SU-DHL-6 (cell line): ENCODE data around the gene COPS9.

Source experiments
- H2AFZ ChIP-seq: fragments of 200-600 bp; sonication (generic); 2 replicates; pipeline ENCODE4 v1.6.1; 2014; ENCODE audit warnings: low read depth, mild to moderate bottlenecking, moderate library complexity, mixed read lengths, antibody characterized with exemption, low read length; ENCODE audit not compliant: severe bottlenecking
- H3F3A ChIP-seq: fragments of 200-600 bp; shearing (Covaris generic); 2 replicates; pipeline ENCODE4 v1.6.0; 2016; ENCODE audit warnings: antibody characterized with exemption, mild to moderate bottlenecking; ENCODE audit not compliant: insufficient read depth
- H3K27ac ChIP-seq: fragments of 200-600 bp; sonication (generic); 2 replicates; pipeline ENCODE4 v1.5.1; 2016; ENCODE audit warnings: low read depth, mild to moderate bottlenecking, low read length, moderate library complexity, mixed read lengths
- H3K27me3 ChIP-seq: fragments of 200-600 bp; sonication (generic), shearing (Covaris generic); 2 replicates; pipeline ENCODE4 v1.6.0; 2014; ENCODE audit warnings: mild to moderate bottlenecking, low read length
- H3K36me3 ChIP-seq: fragments of 200-600 bp; sonication (generic); 2 replicates; pipeline ENCODE4 v1.6.1; 2014; ENCODE audit warnings: mild to moderate bottlenecking, low read length, mixed read lengths
- H3K4me2 ChIP-seq: fragments of 300-600, 200-600 bp; shearing (Covaris generic), sonication (generic); 2 replicates; pipeline ENCODE4 v1.6.0; 2014; ENCODE audit warnings: low read length, low read depth, mild to moderate bottlenecking; ENCODE audit not compliant: poor library complexity, severe bottlenecking
- H3K4me3 ChIP-seq: fragments of 200-600 bp; sonication (generic); 2 replicates; pipeline ENCODE4 v1.5.1; 2014; ENCODE audit warnings: antibody characterized with exemption, low read length, mild to moderate bottlenecking, mixed read lengths; ENCODE audit not compliant: insufficient read depth, poor library complexity, severe bottlenecking
- H3K79me2 ChIP-seq: fragments of 200-600 bp; sonication (generic); 2 replicates; pipeline ENCODE4 v1.6.1; 2014; ENCODE audit warnings: mild to moderate bottlenecking, low read length, moderate library complexity; ENCODE audit not compliant: insufficient read depth
- H3K9ac ChIP-seq: fragments of 200-600 bp; sonication (generic); 2 replicates; pipeline ENCODE4 v1.7.0; 2014; ENCODE audit warnings: mild to moderate bottlenecking, low read length
- H3K9me2 ChIP-seq: fragments of 200-600 bp; sonication (generic); replicated peaks from 2 replicates; pipeline ENCODE4 v1.6.1; 2014; ENCODE audit warnings: low read length; ENCODE audit not compliant: insufficient read depth
- H3K9me3 ChIP-seq: fragments of 200-600 bp; sonication (generic); 2 replicates; pipeline ENCODE4 v1.6.1; 2014; ENCODE audit warnings: low read length, mixed read lengths; ENCODE audit not compliant: insufficient read depth
- H4K20me1 ChIP-seq: fragments of 200-600 bp; sonication (generic); 2 replicates; pipeline ENCODE4 v1.6.1; 2014; ENCODE audit warnings: low read depth, mild to moderate bottlenecking, antibody characterized with exemption, low read length, moderate library complexity, mixed read lengths
- EZH2phosphoT487 ChIP-seq: fragments of 200-600 bp; sonication (generic), shearing (Covaris generic); conservative IDR thresholded peaks from 2 replicates; pipeline ENCODE4 v1.6.1; 2018; ENCODE audit warnings: mild to moderate bottlenecking, antibody characterized with exemption, low read length, moderate library complexity, mixed read lengths
- TF ChIP-seq, protein P1 (sequence below): fragments of 200-600 bp; sonication (generic); IDR thresholded peaks from one replicate; pipeline ENCODE4 v1.5.1; 2017; ENCODE audit warnings: antibody characterized with exemption, mild to moderate bottlenecking, low read length, moderate library complexity; ENCODE audit not compliant: insufficient read depth, poor library complexity, severe bottlenecking

Gene COPS9

GRCh38 chr2:240132651-240132980, 3.5 kb downstream of the COPS9 start:
- Histone ChIP-seq H3F3A (no peaks in the 10 kb centered on the region), H2AFZ (no peak overlapping the region), H3K4me2 (no peak overlapping the region), H3K36me3 (no peaks in the 10 kb centered on the region), H4K20me1 (no peaks in the 10 kb centered on the region), H3K4me3 (no peak overlapping the region), H3K27me3 (no peaks in the 10 kb centered on the region), H3K79me2 (peaks cover 19% of the 10 kb centered on the region), H3K9me2 (no peaks in the 10 kb centered on the region), H3K27ac (no peak overlapping the region), H3K9ac (no peak overlapping the region), H3K9me3 (no peaks in the 10 kb centered on the region)
- no peak for TF ChIP-seq EZH2phosphoT487
- TF ChIP-seq, protein P1, sequence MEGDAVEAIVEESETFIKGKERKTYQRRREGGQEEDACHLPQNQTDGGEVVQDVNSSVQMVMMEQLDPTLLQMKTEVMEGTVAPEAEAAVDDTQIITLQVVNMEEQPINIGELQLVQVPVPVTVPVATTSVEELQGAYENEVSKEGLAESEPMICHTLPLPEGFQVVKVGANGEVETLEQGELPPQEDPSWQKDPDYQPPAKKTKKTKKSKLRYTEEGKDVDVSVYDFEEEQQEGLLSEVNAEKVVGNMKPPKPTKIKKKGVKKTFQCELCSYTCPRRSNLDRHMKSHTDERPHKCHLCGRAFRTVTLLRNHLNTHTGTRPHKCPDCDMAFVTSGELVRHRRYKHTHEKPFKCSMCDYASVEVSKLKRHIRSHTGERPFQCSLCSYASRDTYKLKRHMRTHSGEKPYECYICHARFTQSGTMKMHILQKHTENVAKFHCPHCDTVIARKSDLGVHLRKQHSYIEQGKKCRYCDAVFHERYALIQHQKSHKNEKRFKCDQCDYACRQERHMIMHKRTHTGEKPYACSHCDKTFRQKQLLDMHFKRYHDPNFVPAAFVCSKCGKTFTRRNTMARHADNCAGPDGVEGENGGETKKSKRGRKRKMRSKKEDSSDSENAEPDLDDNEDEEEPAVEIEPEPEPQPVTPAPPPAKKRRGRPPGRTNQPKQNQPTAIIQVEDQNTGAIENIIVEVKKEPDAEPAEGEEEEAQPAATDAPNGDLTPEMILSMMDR = no peak

GRCh38 chr2:240131941-240132650, 4.0 kb downstream of the COPS9 start:
- Histone ChIP-seq H4K20me1 (no peaks in the 10 kb centered on the region), H3K27ac (no peak overlapping the region), H3K9me3 (no peaks in the 10 kb centered on the region), H3K9ac (no peak overlapping the region), H2AFZ (no peak overlapping the region), H3K36me3 (no peaks in the 10 kb centered on the region), H3K79me2 (peaks cover 19% of the 10 kb centered on the region), H3K27me3 (no peaks in the 10 kb centered on the region), H3K4me3 (no peak overlapping the region), H3K4me2 (no peak overlapping the region), H3K9me2 (no peaks in the 10 kb centered on the region), H3F3A (no peaks in the 10 kb centered on the region)
- TF ChIP-seq EZH2phosphoT487 = no peak

GRCh38 chr2:240131296-240131695, 4.8 kb downstream of the COPS9 start:
- no peaks in the 10 kb centered on the region for H3K36me3 ChIP-seq

More at GRCh38 chr2:240131296-240131695, 4.8 kb downstream of the COPS9 start:
- Histone ChIP-seq H3K4me3 (no peak overlapping the region), H3K9me2 (no peaks in the 10 kb centered on the region), H3K4me2 (no peak overlapping the region), H3K27me3 (no peaks in the 10 kb centered on the region), H3K27ac (no peak overlapping the region), H2AFZ (no peak overlapping the region), H3K9me3 (no peaks in the 10 kb centered on the region), H3K9ac (no peak overlapping the region), H3K79me2 (peaks cover 19% of the 10 kb centered on the region), H3F3A (no peaks in the 10 kb centered on the region), H4K20me1 (no peaks in the 10 kb centered on the region)
- no peak for TF ChIP-seq EZH2phosphoT487
- TF ChIP-seq, protein P1 = no peak
